ENCODE results near the gene PLA2G12B.
"Not testable (repeated sequence)": the region's sequence is repeated elsewhere in the genome, so short reads cannot be mapped to it uniquely, and the experiment has no call there.

The PLA2G12B gene

DNA sequence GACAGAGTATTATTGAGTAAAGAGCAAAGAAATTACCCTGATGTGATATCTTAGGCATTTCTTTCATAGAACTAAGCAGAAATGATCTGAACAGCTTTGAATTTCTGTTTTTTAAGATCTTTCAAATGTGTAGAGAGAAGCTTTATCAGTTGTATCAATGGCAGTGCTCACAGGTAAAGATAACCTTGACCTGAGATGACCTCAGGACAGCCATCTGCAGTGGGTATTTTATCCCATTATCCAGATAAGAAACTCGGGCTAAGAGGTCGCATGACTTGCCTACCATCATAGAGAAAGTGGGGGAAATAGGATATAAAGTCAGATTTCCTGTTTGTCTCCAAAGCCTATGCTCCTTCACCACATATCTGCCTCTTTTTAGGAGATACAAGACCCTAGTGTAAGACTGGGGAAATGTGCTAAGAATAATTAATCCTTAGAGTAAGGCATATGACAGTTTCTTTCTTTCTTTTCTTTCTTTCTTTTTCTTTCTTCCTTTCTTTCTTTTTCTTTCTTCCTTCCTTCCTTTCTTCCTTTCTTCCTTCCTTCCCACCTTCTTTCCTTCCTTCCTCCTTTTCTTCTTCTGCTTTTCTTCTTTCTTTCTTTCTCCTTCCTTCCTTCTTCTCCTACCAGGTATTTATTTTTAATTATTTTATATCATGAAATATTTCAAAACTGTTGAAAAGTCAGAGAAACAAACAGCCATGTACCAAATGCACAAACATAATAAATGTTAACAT lies 10.9 kb downstream of the PLA2G12B start:
- TF ChIP-seq POLR2AphosphoS5 (IDR thresholded peaks at IDR 0.05; ENCODE audit: low read depth, low read length) (no peak), TAF1 (IDR thresholded peaks at IDR 0.05; ENCODE audit: low read depth, low read length) (no peak), SPI1 (IDR thresholded peaks at IDR 0.05; ENCODE audit: low read depth, low read length) (no peak), PAX5 (IDR thresholded peaks at IDR 0.05; ENCODE audit: insufficient read depth, low read length, severe bottlenecking) (no peak), POLR2A (IDR thresholded peaks at IDR 0.05; ENCODE audit: low read depth, low read length) (no peak), POU2F2 (IDR thresholded peaks at IDR 0.05; ENCODE audit: low read depth, low read length) (no peak)
- DNase-seq (ENCODE audit: insufficient read length, low spot score) (no peak), FAIRE-seq (no peak)

- no peak for FAIRE-seq
- DNase-seq (ENCODE audit: insufficient read length, low spot score), result no peak
- no peak for TF ChIP-seq TAF1 (IDR thresholded peaks at IDR 0.05; ENCODE audit: low read depth, low read length)
- no peak for TF ChIP-seq POLR2A (IDR thresholded peaks at IDR 0.05; ENCODE audit: low read depth, low read length)
- TF ChIP-seq POU2F2 (IDR thresholded peaks at IDR 0.05; ENCODE audit: low read depth, low read length), result no peak
- no peak for TF ChIP-seq PAX5 (IDR thresholded peaks at IDR 0.05; ENCODE audit: insufficient read depth, low read length, severe bottlenecking)
- no peak for TF ChIP-seq POLR2AphosphoS5 (IDR thresholded peaks at IDR 0.05; ENCODE audit: low read depth, low read length)
- no peak for TF ChIP-seq SPI1 (IDR thresholded peaks at IDR 0.05; ENCODE audit: low read depth, low read length)
Measured at GRCh38 chr10:72935361-72935760, 19.2 kb downstream of the PLA2G12B start.

GRCh38 chr10:72932259-72933015 lies 22.2 kb downstream of the PLA2G12B start:
- DNase-seq (ENCODE audit: insufficient read length, low spot score), result no peak
- TF ChIP-seq PAX5 (IDR thresholded peaks at IDR 0.05; ENCODE audit: insufficient read depth, low read length, severe bottlenecking), result no peak
- TF ChIP-seq POLR2AphosphoS5 (IDR thresholded peaks at IDR 0.05; ENCODE audit: low read depth, low read length), result no peak
- TF ChIP-seq SPI1 (IDR thresholded peaks at IDR 0.05; ENCODE audit: low read depth, low read length), result no peak
- TF ChIP-seq TAF1 (IDR thresholded peaks at IDR 0.05; ENCODE audit: low read depth, low read length), result no peak
- TF ChIP-seq POU2F2 (IDR thresholded peaks at IDR 0.05; ENCODE audit: low read depth, low read length), result no peak
- no peak for TF ChIP-seq POLR2A (IDR thresholded peaks at IDR 0.05; ENCODE audit: low read depth, low read length)
- no peak for FAIRE-seq

DNA sequence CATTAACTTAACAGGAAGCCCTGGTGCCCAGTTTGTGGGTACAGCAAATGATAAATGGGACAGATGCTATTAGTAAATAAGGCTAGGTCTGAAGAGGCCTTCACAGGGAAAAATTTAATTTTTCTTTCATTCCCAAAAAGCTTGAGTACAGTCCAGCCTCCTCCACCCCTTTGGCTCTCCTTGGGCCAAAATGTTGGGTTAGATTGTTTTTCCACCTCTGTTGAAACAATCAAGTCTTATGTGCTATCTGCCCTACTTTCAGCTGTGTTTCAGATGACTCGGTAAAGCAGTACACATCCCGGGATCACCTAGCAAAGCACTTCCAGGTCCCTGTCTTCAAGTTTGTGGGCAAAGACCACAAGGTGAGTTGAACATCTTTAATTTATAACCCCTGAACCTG lies 24.3 kb downstream of the PLA2G12B start:
- DNase-seq (ENCODE audit: insufficient read length, low spot score) (no peak), FAIRE-seq (no peak)
- no peak for TF ChIP-seq POLR2A (IDR thresholded peaks at IDR 0.05; ENCODE audit: low read depth, low read length)
- no peak for TF ChIP-seq PAX5 (IDR thresholded peaks at IDR 0.05; ENCODE audit: insufficient read depth, low read length, severe bottlenecking)
- TF ChIP-seq TAF1 (IDR thresholded peaks at IDR 0.05; ENCODE audit: low read depth, low read length), result no peak
- no peak for TF ChIP-seq SPI1 (IDR thresholded peaks at IDR 0.05; ENCODE audit: low read depth, low read length)

GRCh38 chr10:72928798-72929197 lies 25.8 kb downstream of the PLA2G12B start:
- DNase-seq (ENCODE audit: insufficient read length, low spot score) (no peak), FAIRE-seq (no peak)
- TF ChIP-seq POLR2A (IDR thresholded peaks at IDR 0.05; ENCODE audit: low read depth, low read length) (no peak), TAF1 (IDR thresholded peaks at IDR 0.05; ENCODE audit: low read depth, low read length) (no peak), SPI1 (IDR thresholded peaks at IDR 0.05; ENCODE audit: low read depth, low read length) (no peak), POU2F2 (IDR thresholded peaks at IDR 0.05; ENCODE audit: low read depth, low read length) (no peak), PAX5 (IDR thresholded peaks at IDR 0.05; ENCODE audit: insufficient read depth, low read length, severe bottlenecking) (no peak), POLR2AphosphoS5 (IDR thresholded peaks at IDR 0.05; ENCODE audit: low read depth, low read length) (no peak)

- no peak for FAIRE-seq
- no peak for DNase-seq (ENCODE audit: insufficient read length, low spot score)
- TF ChIP-seq PAX5 (IDR thresholded peaks at IDR 0.05; ENCODE audit: insufficient read depth, low read length, severe bottlenecking), result no peak
- no peak for TF ChIP-seq SPI1 (IDR thresholded peaks at IDR 0.05; ENCODE audit: low read depth, low read length)
- no peak for TF ChIP-seq POLR2AphosphoS5 (IDR thresholded peaks at IDR 0.05; ENCODE audit: low read depth, low read length)
- TF ChIP-seq POU2F2 (IDR thresholded peaks at IDR 0.05; ENCODE audit: low read depth, low read length), result no peak
- TF ChIP-seq POLR2A (IDR thresholded peaks at IDR 0.05; ENCODE audit: low read depth, low read length), result no peak
- no peak for TF ChIP-seq TAF1 (IDR thresholded peaks at IDR 0.05; ENCODE audit: low read depth, low read length)
Measured at GRCh38 chr10:72927485-72927884, 27.1 kb downstream of the PLA2G12B start.

DNA sequence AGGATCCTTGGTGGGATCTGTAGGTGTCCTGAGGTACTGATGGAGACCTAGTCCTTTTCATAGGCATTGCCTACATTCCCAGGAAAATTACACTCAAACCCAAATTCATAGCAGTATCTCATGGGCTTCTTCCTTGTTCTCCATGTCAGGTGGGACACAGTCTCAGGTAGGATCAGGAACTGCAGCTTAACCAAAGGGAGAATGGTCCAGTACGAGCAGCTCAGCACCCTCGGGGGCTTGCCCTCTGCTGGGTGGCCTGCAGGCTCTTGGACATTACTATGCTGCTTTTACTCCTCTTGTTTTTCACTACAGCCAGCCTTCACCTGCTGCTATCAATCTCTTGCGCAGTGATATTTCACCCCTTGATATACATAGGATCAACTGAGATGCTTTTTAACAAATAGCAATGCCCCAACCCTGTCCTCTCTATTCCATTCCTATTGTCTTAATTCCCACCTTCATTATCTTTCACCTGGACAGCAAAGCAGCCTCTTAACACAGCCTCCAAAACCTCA lies 28.6 kb downstream of the PLA2G12B start:
- FAIRE-seq (no peak), DNase-seq (ENCODE audit: insufficient read length, low spot score) (no peak)
- TF ChIP-seq SPI1 (IDR thresholded peaks at IDR 0.05; ENCODE audit: low read depth, low read length) (no peak), POLR2A (IDR thresholded peaks at IDR 0.05; ENCODE audit: low read depth, low read length) (no peak), TAF1 (IDR thresholded peaks at IDR 0.05; ENCODE audit: low read depth, low read length) (no peak), POLR2AphosphoS5 (IDR thresholded peaks at IDR 0.05; ENCODE audit: low read depth, low read length) (no peak), PAX5 (IDR thresholded peaks at IDR 0.05; ENCODE audit: insufficient read depth, low read length, severe bottlenecking) (no peak), POU2F2 (IDR thresholded peaks at IDR 0.05; ENCODE audit: low read depth, low read length) (no peak)

GRCh38 chr10:72924351-72924750 lies 30.3 kb downstream of the PLA2G12B start:
- FAIRE-seq (no peak), DNase-seq (ENCODE audit: insufficient read length, low spot score) (no peak)
- TF ChIP-seq POLR2A (IDR thresholded peaks at IDR 0.05; ENCODE audit: low read depth, low read length), result no peak
- TF ChIP-seq POLR2AphosphoS5 (IDR thresholded peaks at IDR 0.05; ENCODE audit: low read depth, low read length), result no peak
- no peak for TF ChIP-seq POU2F2 (IDR thresholded peaks at IDR 0.05; ENCODE audit: low read depth, low read length)
- TF ChIP-seq TAF1 (IDR thresholded peaks at IDR 0.05; ENCODE audit: low read depth, low read length), result no peak
- no peak for TF ChIP-seq SPI1 (IDR thresholded peaks at IDR 0.05; ENCODE audit: low read depth, low read length)
- no peak for TF ChIP-seq PAX5 (IDR thresholded peaks at IDR 0.05; ENCODE audit: insufficient read depth, low read length, severe bottlenecking)

- not testable (repeated sequence) for DNase-seq (ENCODE audit: insufficient read length, low spot score); FAIRE-seq
Measured at GRCh38 chr10:72921147-72921683, 33.4 kb downstream of the PLA2G12B start.

Data from GM12891 (cell line).